A549 treated with AZD9567 at 1 μM for 4 hours (cell line): Measurements from ENCODE around the gene DUSP19. TPM values are rescaled to one million over a fixed set of nuclear protein-coding genes. Genes with fewer than 3 reads are reported as not detected.

ENCODE experiments used
- total RNA-seq: library from RNA; stranded (reverse); fragments of 200-300 nt; extraction: Qiagen RNA extraction; gene quantifications from 5 replicates; pipeline ENCODE4 v1.2.3, GENCODE V29; 2022; ENCODE audit not compliant: insufficient read depth

The DUSP19 gene
- 0.28 to 1.8 TPM (median 0.67 TPM) in 5 replicates for total RNA-seq

GRCh38 chr2:183078464-183079138 lies at the start of gene DUSP19:
DUSP19 (plus strand) TSS chr2:183078747; CDS start chr2:183078934, 187 bp downstream.

GRCh38 chr2:183038341-183039300 lies 39.9 kb upstream of the DUSP19 start, which contains the start of gene NCKAP1:
NCKAP1 (minus strand) TSS chr2:183038457; CDS start chr2:183038099, 358 bp downstream.

GRCh38 chr2:183124222-183124956 lies 45.8 kb downstream of the DUSP19 start, which contains the start of gene NUP35:
NUP35 (plus strand) TSS chr2:183124443; CDS start chr2:183124458, 15 bp downstream.

Other genes with a start within 250 kb of the DUSP19 start
- 0.05 to 0.08 TPM (median 0.08 TPM) in 4 of 5 replicates, not detected in the other for gene FRZB, start 212.1 kb upstream of the DUSP19 start, total RNA-seq
- 90.8 to 104 TPM (median 103 TPM) in 5 replicates for gene NCKAP1, start 40.3 kb upstream of the DUSP19 start, total RNA-seq
- gene NUP35, start 45.7 kb downstream of the DUSP19 start, total RNA-seq = 29.9 to 45.1 TPM (median 30.8 TPM) in 5 replicates